Measurements from ENCODE around the gene NRBF2. TPM values are rescaled to one million over a fixed set of nuclear protein-coding genes. Genes with fewer than 3 reads are reported as not detected.

NRBF2 gene
- total and polyA plus RNA-seq, 9 of the 15 experiments (the other 6 are each of a cell fraction or from before 2014, with no cell fraction given) = 20.8 to 52.1 (median 30.5) TPM

- TF ChIP-seq HNRNPL (IDR thresholded peaks at IDR 0.05; ENCODE audit: low read depth, low read length) (no peak), TSC22D4 (tag; IDR thresholded peaks at IDR 0.05) (no peak), ZNF3 (CRISPR knock-in tag; IDR thresholded peaks at IDR 0.05) (no peak), SMARCA4 (IDR thresholded peaks at IDR 0.05) (peak; percentile 31; the same call in 1 of the 2 replicates), JUND (IDR thresholded peaks at IDR 0.05; ENCODE audit: borderline replicate concordance, low read depth, low read length) (peak; percentile 54), JUND (tag; IDR thresholded peaks at IDR 0.05; ENCODE audit: borderline replicate concordance, low read depth, low read length) (no peak), ARID1B (IDR thresholded peaks at IDR 0.05) (0 out of 2 replicates have a peak, but pooled peaks have one; percentile 18), NKRF (IDR thresholded peaks at IDR 0.05; ENCODE audit: borderline replicate concordance) (no peak), CXXC5 (CRISPR knock-in tag; IDR thresholded peaks at IDR 0.05) (peak; percentile 47), ZNF444 (CRISPR knock-in tag; IDR thresholded peaks at IDR 0.05) (no peak), GABPA (tag; conservative IDR thresholded peaks at IDR 0.05; ENCODE audit: low read depth) (peak; percentile 11; the same call in 1 of the 2 replicates), DPF2 (IDR thresholded peaks at IDR 0.05) (0 out of 2 replicates have a peak, but pooled peaks have one; percentile 16)
- TF ChIP-seq, protein P1, sequence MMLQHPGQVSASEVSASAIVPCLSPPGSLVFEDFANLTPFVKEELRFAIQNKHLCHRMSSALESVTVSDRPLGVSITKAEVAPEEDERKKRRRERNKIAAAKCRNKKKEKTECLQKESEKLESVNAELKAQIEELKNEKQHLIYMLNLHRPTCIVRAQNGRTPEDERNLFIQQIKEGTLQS (IDR thresholded peaks at IDR 0.05) = peak; percentile 74
- TF ChIP-seq, protein P1 (CRISPR knock-in tag; conservative IDR thresholded peaks at IDR 0.05) = no peak
- TF ChIP-seq, protein P2, sequence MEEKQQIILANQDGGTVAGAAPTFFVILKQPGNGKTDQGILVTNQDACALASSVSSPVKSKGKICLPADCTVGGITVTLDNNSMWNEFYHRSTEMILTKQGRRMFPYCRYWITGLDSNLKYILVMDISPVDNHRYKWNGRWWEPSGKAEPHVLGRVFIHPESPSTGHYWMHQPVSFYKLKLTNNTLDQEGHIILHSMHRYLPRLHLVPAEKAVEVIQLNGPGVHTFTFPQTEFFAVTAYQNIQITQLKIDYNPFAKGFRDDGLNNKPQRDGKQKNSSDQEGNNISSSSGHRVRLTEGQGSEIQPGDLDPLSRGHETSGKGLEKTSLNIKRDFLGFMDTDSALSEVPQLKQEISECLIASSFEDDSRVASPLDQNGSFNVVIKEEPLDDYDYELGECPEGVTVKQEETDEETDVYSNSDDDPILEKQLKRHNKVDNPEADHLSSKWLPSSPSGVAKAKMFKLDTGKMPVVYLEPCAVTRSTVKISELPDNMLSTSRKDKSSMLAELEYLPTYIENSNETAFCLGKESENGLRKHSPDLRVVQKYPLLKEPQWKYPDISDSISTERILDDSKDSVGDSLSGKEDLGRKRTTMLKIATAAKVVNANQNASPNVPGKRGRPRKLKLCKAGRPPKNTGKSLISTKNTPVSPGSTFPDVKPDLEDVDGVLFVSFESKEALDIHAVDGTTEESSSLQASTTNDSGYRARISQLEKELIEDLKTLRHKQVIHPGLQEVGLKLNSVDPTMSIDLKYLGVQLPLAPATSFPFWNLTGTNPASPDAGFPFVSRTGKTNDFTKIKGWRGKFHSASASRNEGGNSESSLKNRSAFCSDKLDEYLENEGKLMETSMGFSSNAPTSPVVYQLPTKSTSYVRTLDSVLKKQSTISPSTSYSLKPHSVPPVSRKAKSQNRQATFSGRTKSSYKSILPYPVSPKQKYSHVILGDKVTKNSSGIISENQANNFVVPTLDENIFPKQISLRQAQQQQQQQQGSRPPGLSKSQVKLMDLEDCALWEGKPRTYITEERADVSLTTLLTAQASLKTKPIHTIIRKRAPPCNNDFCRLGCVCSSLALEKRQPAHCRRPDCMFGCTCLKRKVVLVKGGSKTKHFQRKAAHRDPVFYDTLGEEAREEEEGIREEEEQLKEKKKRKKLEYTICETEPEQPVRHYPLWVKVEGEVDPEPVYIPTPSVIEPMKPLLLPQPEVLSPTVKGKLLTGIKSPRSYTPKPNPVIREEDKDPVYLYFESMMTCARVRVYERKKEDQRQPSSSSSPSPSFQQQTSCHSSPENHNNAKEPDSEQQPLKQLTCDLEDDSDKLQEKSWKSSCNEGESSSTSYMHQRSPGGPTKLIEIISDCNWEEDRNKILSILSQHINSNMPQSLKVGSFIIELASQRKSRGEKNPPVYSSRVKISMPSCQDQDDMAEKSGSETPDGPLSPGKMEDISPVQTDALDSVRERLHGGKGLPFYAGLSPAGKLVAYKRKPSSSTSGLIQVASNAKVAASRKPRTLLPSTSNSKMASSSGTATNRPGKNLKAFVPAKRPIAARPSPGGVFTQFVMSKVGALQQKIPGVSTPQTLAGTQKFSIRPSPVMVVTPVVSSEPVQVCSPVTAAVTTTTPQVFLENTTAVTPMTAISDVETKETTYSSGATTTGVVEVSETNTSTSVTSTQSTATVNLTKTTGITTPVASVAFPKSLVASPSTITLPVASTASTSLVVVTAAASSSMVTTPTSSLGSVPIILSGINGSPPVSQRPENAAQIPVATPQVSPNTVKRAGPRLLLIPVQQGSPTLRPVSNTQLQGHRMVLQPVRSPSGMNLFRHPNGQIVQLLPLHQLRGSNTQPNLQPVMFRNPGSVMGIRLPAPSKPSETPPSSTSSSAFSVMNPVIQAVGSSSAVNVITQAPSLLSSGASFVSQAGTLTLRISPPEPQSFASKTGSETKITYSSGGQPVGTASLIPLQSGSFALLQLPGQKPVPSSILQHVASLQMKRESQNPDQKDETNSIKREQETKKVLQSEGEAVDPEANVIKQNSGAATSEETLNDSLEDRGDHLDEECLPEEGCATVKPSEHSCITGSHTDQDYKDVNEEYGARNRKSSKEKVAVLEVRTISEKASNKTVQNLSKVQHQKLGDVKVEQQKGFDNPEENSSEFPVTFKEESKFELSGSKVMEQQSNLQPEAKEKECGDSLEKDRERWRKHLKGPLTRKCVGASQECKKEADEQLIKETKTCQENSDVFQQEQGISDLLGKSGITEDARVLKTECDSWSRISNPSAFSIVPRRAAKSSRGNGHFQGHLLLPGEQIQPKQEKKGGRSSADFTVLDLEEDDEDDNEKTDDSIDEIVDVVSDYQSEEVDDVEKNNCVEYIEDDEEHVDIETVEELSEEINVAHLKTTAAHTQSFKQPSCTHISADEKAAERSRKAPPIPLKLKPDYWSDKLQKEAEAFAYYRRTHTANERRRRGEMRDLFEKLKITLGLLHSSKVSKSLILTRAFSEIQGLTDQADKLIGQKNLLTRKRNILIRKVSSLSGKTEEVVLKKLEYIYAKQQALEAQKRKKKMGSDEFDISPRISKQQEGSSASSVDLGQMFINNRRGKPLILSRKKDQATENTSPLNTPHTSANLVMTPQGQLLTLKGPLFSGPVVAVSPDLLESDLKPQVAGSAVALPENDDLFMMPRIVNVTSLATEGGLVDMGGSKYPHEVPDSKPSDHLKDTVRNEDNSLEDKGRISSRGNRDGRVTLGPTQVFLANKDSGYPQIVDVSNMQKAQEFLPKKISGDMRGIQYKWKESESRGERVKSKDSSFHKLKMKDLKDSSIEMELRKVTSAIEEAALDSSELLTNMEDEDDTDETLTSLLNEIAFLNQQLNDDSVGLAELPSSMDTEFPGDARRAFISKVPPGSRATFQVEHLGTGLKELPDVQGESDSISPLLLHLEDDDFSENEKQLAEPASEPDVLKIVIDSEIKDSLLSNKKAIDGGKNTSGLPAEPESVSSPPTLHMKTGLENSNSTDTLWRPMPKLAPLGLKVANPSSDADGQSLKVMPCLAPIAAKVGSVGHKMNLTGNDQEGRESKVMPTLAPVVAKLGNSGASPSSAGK (IDR thresholded peaks at IDR 0.05) = no peak
These were observed 16.6 kb upstream of the NRBF2 start (continued) for GRCh38 chr10:63116452-63117072.
